ENCODE measurements around the gene ACTL10.

DNA sequence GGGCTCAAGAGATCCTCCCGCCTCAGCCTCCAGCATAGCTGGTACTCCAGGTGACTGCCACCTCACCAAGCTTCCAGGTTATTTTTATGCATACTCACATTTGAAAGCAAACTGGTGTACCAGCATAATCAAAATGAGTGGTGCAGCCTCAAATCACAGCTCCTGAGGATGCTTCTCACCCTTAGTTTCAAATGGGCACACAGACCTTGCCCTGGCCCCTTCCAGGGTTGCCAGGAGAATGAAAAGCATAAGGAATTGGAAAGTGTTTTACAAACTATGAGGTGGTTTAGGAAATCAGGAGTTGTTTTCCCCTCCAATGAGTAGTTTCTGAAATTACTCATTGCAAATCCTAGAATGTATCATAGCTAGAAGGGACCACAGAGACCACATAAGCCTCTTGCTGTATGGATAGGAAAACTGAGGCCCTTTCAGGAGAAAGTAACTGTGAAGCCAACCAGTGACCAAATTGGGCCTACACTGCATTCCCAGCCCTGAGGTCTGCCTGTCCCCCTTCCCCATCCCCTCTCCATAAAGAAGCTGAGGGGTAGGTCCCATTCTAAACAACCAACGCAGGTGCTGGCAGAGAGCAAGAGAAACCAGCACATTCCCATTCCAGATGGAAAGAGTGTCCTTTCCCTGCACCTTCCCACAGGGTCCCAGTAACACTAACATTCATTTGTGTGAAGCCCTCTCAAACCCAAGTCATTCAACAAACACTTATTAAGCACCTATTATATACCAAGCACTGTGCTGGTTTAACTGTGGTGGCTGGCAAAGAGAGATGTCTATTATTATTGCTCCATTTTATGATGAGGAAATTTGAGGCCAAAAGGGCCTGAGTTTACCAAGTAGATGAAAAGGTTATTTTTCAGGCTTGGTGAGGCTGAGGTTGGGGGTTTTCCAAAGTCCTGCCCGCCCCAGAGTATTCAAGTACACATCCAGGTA lies 21.5 kb downstream of the ACTL10 start:
- TF ChIP-seq, protein P1, sequence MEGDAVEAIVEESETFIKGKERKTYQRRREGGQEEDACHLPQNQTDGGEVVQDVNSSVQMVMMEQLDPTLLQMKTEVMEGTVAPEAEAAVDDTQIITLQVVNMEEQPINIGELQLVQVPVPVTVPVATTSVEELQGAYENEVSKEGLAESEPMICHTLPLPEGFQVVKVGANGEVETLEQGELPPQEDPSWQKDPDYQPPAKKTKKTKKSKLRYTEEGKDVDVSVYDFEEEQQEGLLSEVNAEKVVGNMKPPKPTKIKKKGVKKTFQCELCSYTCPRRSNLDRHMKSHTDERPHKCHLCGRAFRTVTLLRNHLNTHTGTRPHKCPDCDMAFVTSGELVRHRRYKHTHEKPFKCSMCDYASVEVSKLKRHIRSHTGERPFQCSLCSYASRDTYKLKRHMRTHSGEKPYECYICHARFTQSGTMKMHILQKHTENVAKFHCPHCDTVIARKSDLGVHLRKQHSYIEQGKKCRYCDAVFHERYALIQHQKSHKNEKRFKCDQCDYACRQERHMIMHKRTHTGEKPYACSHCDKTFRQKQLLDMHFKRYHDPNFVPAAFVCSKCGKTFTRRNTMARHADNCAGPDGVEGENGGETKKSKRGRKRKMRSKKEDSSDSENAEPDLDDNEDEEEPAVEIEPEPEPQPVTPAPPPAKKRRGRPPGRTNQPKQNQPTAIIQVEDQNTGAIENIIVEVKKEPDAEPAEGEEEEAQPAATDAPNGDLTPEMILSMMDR (IDR thresholded peaks at IDR 0.05), result no peak
- no peak for TF ChIP-seq EZH2 (IDR thresholded peaks at IDR 0.05; ENCODE audit: borderline replicate concordance, insufficient read depth, low read depth, low read length, poor library complexity, severe bottlenecking)
